Natural killer cell (primary cell): ENCODE data around the gene NGEF. TPM values are rescaled to one million over a fixed set of nuclear protein-coding genes. Genes with fewer than 3 reads are reported as not detected.

ENCODE experiments used
- ATAC-seq, 3 donors: fragments of 150-1000 bp in 2 of 3; fragments of 200-7000 bp in 1 of 3; cut with Tn5 transposase; 1 replicate in 1 of 3; 2 replicates in 2 of 3; pipeline ENCODE4 v1.10.0; 2021; ENCODE audit warnings: mild to moderate bottlenecking in 2 of 3, moderate library complexity in 2 of 3
- DNase-seq, 2 donors: peaks; one replicate each; pipeline versions ENCODE4 v3.0.0 to v3.0.0-alpha.2; 2013 to 2021; ENCODE audit warnings: mixed read lengths in 1 of 2
- H3K27ac ChIP-seq: one replicate; pipeline ENCODE4 v1.5.1; 2013; ENCODE audit warnings: mild to moderate bottlenecking, low read length
- H3K27me3 ChIP-seq: one replicate; pipeline ENCODE4 v1.6.1; 2013; ENCODE audit warnings: low read length; ENCODE audit not compliant: control insufficient read depth, insufficient read depth
- H3K36me3 ChIP-seq: one replicate; pipeline ENCODE4 v1.6.1; 2013; ENCODE audit warnings: low read length; ENCODE audit not compliant: control insufficient read depth, insufficient read depth
- H3K4me1 ChIP-seq: one replicate; pipeline ENCODE4 v1.6.1; 2013; ENCODE audit warnings: low read length; ENCODE audit not compliant: control insufficient read depth, insufficient read depth
- H3K4me3 ChIP-seq: one replicate; pipeline ENCODE4 v1.5.1; 2013; ENCODE audit warnings: low read length
- H3K9me3 ChIP-seq: one replicate; pipeline ENCODE4 v1.6.1; 2013; ENCODE audit warnings: low read length; ENCODE audit not compliant: control insufficient read depth, insufficient read depth
- H3K27ac Mint-ChIP-seq, 2 donors: one replicate each; pipeline ENCODE4 v1.8.0; 2022; ENCODE audit warnings: mild to moderate bottlenecking in 2 of 2, mixed read lengths in 2 of 2, moderate library complexity in 1 of 2
- H3K27me3 Mint-ChIP-seq, 2 donors: one replicate each; pipeline ENCODE4 v1.8.0; 2022; ENCODE audit warnings: low read depth in 2 of 2, mixed read lengths in 2 of 2
- H3K36me3 Mint-ChIP-seq: one replicate; pipeline ENCODE4 v1.8.0; 2022; ENCODE audit warnings: mixed read lengths
- H3K4me1 Mint-ChIP-seq, 2 donors: one replicate each; pipeline ENCODE4 v1.8.0; 2022; ENCODE audit warnings: mixed read lengths in 2 of 2
- H3K4me3 Mint-ChIP-seq: one replicate; pipeline ENCODE4 v1.8.0; 2022; ENCODE audit warnings: mild to moderate bottlenecking, moderate library complexity, mixed read lengths
- H3K9me3 Mint-ChIP-seq, 2 donors: one replicate each; pipeline ENCODE4 v1.8.0; 2022; ENCODE audit warnings: mixed read lengths in 2 of 2
- WGBS: methylation state at CpG from one replicate; pipeline ENCODE4 v1.1.7; 2013; ENCODE audit warnings: missing lambda C conversion rate; ENCODE audit not compliant: insufficient coverage; 5-methylcytosine and 5-hydroxymethylcytosine counted together
- intact Hi-C: fragments of 100-400 bp; cut with micrococcal nuclease; formaldehyde crosslinking; loops from one replicate; pipeline ENCODE4 v1.14.2; 2022
- total RNA-seq, 4 donors: library from RNA; stranded (reverse); fragments of 120-200 nt in 1 of 4; gene quantifications; one replicate each; pipeline versions ENCODE4 v1.2.3 to v1.2.4, GENCODE V29; 2013 to 2022
- TF ChIP-seq, protein P1 (sequence below): fragments of 200-600 bp; IDR thresholded peaks from one replicate; pipeline ENCODE4 v1.8.0; 2022; ENCODE audit warnings: antibody characterized with exemption

Gene NGEF
- total RNA-seq, 3 donors from 2014 or later (not counting 1 experiment from before 2014, with no cell fraction given) = not detected

DNA sequence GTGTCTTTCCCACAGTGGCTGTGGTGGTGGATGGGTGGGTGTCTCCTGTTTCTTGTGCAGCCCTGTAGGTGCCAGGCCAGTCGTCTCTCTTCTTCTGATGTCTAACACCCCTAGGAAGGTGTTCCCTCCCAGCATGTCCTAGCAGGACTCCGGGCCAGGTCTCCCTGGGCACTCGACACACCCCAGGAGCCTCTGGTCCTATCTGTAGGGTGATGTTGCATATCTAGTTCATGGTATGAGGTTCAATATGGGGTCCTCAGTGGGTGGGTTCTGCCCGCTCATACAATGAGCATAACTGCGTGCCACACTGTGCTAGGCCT lies 14.4 kb downstream of the NGEF start:
- no peaks in the 10 kb centered on the region for H3K27me3 ChIP-seq
- no peak for ATAC-seq
- 96% methylated on average over 5 of the region's 5 CpGs for WGBS
- H3K36me3 ChIP-seq = no peaks in the 10 kb centered on the region
- TF ChIP-seq, protein P1, sequence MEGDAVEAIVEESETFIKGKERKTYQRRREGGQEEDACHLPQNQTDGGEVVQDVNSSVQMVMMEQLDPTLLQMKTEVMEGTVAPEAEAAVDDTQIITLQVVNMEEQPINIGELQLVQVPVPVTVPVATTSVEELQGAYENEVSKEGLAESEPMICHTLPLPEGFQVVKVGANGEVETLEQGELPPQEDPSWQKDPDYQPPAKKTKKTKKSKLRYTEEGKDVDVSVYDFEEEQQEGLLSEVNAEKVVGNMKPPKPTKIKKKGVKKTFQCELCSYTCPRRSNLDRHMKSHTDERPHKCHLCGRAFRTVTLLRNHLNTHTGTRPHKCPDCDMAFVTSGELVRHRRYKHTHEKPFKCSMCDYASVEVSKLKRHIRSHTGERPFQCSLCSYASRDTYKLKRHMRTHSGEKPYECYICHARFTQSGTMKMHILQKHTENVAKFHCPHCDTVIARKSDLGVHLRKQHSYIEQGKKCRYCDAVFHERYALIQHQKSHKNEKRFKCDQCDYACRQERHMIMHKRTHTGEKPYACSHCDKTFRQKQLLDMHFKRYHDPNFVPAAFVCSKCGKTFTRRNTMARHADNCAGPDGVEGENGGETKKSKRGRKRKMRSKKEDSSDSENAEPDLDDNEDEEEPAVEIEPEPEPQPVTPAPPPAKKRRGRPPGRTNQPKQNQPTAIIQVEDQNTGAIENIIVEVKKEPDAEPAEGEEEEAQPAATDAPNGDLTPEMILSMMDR = no peak
- Mint-ChIP-seq H3K36me3 (no peaks in the 10 kb centered on the region), H3K9me3 (no peaks in the 10 kb centered on the region), H3K27ac (no peak overlapping the region), H3K4me1 (no peaks in the 10 kb centered on the region), H3K4me3 (no peak overlapping the region), H3K27me3 (peaks cover 0 to 6% of the 10 kb centered on the region in 2 donors)
- H3K4me3 ChIP-seq = no peak overlapping the region
- no peaks in the 10 kb centered on the region for H3K4me1 ChIP-seq
- no peak for DNase-seq
- no peaks in the 10 kb centered on the region for H3K9me3 ChIP-seq
- intact Hi-C loops = no loop called here
- no peak overlapping the region for H3K27ac ChIP-seq

DNA sequence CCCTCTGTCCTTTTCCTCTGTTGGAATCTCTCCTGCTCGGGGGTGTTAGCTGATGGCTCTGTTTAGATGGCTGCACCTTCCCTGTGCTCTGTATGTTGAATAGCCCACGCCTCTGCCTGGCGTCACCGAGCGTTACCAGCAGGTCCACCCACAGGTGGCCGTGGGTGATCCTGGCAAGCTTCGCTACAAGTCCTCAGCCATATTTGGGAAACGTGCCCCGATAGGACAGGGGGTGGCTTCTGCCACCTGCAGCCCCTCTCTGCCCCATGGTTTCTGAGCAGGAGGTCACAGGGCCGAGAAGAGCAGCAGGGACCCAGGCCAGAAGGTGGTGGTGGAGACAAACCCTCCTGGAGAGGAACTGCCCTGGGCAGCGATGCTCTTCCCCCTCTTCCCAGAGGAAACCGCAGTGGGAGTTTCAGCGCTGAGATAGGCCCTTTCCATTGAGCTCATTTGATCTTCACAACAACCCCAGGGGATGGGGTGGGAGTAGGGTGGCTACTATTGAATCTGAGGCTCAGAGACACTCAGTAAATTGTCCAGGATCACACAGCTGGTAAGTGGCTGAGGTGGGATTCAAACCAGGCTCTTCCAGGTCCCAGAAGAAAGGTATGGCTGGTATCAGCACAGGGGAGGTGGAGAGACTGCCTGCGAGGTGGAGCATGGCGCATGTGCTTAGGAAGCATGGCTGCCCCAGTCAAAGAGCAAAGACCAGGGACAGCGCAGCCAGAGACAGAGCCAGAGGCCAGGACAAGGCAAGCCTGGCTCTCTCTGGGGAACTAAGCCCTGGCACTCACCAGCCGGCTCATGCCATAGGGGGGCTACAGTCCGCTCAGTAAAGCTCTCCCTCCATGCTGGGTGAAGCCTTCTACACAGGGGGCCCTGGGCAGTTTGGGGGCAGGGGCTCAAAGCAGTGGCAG lies 15.0 kb downstream of the NGEF start:
- 91% methylated on average over 15 of the region's 18 CpGs for WGBS
- TF ChIP-seq, protein P1 = no peak

DNA sequence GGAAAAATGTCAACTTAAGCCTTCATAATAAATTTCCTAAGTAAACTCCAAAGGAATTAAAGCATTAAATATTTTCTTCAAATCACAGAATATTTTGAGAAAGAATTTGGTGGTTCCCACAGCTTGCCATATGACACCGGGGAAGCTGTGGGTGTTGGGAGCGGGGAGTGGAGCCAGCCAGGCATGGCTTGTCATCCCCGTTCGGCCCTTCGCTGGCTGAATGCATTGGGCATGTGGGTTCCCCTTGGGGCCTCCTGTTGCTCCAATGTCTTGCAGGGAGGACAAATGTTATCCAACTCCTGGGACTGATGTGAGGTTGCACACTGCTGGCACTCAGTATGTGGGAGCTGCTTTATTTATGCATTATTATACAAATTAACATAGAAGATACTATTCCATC lies 18.6 kb downstream of the NGEF start:
- Mint-ChIP-seq H3K36me3 (no peaks in the 10 kb centered on the region), H3K27me3 (peaks cover 0 to 7% of the 10 kb centered on the region in 2 donors), H3K4me1 (no peaks in the 10 kb centered on the region), H3K9me3 (no peaks in the 10 kb centered on the region), H3K4me3 (no peak overlapping the region), H3K27ac (no peak overlapping the region)
- Histone ChIP-seq H3K27me3 (no peaks in the 10 kb centered on the region), H3K4me3 (no peak overlapping the region), H3K27ac (no peak overlapping the region), H3K4me1 (no peaks in the 10 kb centered on the region), H3K9me3 (no peaks in the 10 kb centered on the region), H3K36me3 (no peaks in the 10 kb centered on the region)
- intact Hi-C loops = no loop called here
- DNase-seq = no peak
- no peak for ATAC-seq
- TF ChIP-seq, protein P1 = no peak
- 96% methylated on average over 5 of the region's 5 CpGs for WGBS

More for the DNA sequence above, 15.0 kb downstream of the NGEF start:
- Mint-ChIP-seq H3K4me3 (no peak overlapping the region), H3K27ac (no peak overlapping the region), H3K9me3 (no peaks in the 10 kb centered on the region), H3K27me3 (peaks cover 0 to 6% of the 10 kb centered on the region in 2 donors), H3K36me3 (no peaks in the 10 kb centered on the region), H3K4me1 (no peaks in the 10 kb centered on the region)
- no peak overlapping the region for H3K27ac ChIP-seq
- H3K27me3 ChIP-seq = no peaks in the 10 kb centered on the region
- H3K36me3 ChIP-seq = no peaks in the 10 kb centered on the region
- intact Hi-C loops = no loop called here
- ATAC-seq = peak in 1 of 3 donors; percentile 25
- H3K4me1 ChIP-seq = no peaks in the 10 kb centered on the region
- DNase-seq = no peak
- no peaks in the 10 kb centered on the region for H3K9me3 ChIP-seq
- no peak overlapping the region for H3K4me3 ChIP-seq
